VCaP (cell line): ENCODE results near the gene ARHGAP45.

Experiments
- H3K27ac ChIP-seq: fragments of 450-650 bp; 2 replicates; pipeline ENCODE4 v1.5.1; 2017
- TF ChIP-seq, protein P1 (sequence below): fragments of 450-650 bp; conservative IDR thresholded peaks from 2 replicates; pipeline ENCODE4 v1.5.1; 2017; ENCODE audit warnings: mild to moderate bottlenecking, moderate library complexity

The ARHGAP45 gene

DNA sequence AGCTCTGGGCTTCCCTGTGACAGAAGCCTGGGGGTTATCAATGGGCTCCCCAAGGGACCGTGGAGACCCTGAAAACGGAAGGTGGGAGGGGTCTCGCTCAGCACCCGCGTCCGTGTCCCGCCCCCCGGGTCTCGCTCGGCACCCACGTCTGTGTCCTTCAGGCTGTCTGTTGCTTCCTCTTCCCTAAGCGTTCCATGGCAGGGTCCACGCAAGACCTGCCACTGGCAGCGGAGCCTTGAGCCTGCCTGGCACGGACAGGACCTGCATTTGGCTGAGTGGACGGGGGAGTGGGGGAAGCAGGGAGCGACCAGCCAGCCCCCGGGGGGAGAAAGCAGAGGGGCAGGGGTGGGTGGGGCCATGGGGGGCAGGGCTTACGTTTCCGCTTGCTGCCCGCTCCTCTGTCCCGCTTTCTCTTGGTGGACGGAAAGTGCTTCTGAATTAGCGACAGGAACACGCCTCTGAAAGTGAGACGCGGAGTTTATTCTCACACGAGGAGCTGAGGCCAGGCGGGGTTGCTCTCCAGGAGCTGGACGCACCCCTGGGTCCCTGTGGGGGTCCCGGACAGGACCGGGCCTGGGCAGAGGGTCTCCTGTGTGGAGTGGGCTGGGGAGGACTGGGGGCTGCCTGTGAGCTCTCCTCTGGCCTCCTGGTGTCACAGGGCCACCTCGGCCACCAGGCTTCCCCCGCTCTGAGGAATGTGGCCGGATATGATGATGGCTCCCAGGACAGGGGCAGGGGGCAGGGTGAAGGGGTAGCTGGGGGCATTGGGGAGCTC lies 48.9 kb downstream of the ARHGAP45 start:
- no peak overlapping the region for H3K27ac ChIP-seq
- TF ChIP-seq, protein P1, sequence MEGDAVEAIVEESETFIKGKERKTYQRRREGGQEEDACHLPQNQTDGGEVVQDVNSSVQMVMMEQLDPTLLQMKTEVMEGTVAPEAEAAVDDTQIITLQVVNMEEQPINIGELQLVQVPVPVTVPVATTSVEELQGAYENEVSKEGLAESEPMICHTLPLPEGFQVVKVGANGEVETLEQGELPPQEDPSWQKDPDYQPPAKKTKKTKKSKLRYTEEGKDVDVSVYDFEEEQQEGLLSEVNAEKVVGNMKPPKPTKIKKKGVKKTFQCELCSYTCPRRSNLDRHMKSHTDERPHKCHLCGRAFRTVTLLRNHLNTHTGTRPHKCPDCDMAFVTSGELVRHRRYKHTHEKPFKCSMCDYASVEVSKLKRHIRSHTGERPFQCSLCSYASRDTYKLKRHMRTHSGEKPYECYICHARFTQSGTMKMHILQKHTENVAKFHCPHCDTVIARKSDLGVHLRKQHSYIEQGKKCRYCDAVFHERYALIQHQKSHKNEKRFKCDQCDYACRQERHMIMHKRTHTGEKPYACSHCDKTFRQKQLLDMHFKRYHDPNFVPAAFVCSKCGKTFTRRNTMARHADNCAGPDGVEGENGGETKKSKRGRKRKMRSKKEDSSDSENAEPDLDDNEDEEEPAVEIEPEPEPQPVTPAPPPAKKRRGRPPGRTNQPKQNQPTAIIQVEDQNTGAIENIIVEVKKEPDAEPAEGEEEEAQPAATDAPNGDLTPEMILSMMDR = no peak

DNA sequence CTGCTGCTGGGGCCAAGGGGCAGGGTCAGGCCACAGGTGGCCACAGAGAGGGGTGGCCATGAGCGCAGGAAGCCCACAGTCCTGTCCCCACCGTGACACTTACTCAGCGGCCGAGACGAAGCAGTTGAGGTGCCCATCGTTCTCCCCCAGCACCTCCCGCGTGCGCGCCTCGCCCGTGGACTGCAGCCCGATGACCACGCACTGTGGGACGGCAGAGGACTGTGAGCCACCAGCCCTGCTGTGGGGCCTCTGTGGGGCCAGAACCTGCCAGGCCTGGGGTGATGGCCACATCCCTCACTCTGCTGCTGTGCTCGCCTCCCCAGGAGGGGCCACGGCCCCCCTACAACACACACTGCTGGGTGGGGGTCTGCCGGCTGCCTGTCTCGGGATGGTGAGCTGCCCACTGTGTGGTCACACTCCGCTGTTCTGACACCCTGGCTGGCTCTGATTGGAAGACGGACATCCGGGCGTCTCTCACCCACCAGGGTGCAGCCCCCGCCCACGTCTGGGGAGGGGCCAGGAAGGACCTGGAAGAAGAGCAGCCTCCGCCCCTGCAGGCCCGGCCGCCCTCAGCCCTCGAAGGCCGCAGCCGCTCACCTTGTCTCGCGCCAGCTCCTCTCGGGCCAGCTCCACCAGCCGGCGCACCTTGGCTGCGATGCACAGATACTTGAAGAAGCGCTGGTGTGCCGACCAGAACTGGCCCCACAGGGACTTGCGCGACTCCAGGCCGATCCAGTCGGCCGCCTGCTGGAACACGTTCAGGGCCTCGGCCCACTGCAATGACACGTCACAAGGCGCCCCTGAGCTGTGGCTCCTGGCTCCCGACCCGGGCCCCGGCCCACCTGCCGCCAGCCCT lies 50.0 kb downstream of the ARHGAP45 start:
- no peak overlapping the region for H3K27ac ChIP-seq

DNA sequence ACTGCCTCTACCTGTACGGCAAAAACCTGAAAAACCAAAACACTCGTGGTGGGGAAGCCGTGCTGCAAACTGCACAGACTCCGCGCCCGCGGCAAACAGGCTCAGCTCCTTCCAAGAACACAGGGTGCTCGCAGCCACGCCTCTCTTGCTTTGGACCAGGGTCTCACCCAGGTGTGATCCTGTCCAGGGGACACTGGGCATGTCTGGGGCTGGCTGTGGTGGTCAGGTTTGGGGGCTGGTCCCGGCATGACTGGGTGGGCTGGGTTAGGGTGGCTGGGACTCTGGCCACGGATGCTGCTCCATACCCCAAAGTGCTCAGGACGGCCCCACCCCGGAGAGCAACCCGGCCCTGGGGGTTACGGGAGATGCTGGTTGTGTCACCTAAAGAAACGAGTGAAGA lies 50.7 kb downstream of the ARHGAP45 start:
- no peak overlapping the region for H3K27ac ChIP-seq
- TF ChIP-seq, protein P1 = no peak

More for the DNA sequence above, 50.0 kb downstream of the ARHGAP45 start:
- TF ChIP-seq, protein P1 = no peak

DNA sequence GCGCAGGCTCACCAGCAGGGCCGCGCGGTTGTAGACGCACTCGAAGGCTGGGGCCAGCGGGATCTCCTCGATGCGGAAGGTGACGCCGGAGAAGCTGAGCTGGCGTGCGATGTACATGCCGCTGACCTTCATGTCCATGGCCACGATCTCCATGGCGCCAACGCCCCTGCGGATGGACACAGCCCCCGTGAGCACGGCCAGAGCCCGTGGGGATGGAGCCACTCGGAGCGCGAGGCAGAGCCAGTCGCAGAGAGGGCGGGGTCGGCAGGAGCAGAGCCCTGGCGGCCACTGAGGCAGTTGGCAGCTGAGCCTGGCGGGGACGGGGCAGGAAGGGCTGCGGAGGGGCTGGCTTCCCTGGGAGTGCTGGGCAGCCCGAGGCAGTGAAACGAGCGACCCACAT lies 52.0 kb downstream of the ARHGAP45 start:
- TF ChIP-seq, protein P1 = no peak
- no peak overlapping the region for H3K27ac ChIP-seq

DNA sequence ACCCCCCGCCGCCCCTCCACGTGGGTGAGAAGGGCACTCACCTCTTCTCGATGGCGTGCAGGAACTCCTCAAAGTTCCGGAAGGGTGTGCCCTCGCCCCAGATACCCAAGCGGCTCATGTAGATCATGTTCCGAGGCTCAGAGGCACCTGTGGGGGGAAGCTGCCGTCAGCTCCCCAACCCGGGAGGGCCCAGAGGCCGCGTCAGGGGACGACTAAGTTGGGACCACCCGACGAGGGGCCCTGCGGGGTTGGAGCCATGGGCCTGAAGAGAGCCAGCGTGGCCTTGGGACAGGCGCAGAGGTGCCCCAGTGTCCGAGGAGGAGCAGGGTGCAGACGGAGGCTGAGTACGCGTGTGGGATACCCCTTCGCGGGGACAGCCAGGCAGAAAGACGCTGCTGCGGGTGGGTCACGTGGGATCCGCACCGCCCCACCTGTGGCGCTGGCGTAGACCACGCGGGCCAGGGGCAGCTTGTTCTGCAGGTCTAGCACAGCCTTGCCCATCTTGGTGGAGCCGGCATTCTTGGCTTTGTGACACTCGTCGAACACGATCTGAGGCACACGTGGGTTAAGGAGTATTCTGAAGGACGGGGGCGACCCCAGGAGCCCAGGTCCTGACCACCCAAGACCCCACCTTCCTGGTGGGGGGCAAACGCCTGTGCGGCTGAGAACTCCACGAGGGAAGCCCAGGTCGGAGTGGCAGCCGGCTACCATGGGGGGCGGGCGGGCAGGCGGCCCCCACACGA lies 52.7 kb downstream of the ARHGAP45 start:
- H3K27ac ChIP-seq = no peak overlapping the region
- TF ChIP-seq, protein P1 = no peak

DNA sequence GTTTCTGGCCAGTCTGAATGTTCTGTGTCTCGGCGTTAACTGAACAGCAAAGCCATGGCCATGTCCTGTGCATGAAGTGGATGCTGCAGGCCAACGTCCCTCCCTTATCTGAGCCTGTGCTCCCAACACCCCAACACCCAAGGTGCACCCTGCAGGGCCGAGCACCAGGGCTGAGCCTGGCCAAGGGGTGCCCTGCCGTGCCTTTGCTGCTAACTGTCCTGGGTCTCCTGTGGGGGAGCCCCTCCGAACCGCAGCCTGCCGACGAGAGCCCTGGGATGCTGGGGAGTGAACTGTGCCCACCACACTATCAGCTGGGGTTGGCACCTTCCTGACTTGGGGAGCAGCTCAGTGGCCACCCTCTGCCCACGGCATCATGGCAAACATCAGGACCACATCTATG lies 54.4 kb downstream of the ARHGAP45 start:
- no peak overlapping the region for H3K27ac ChIP-seq
- TF ChIP-seq, protein P1 = no peak
